Measurements from ENCODE around the gene MRPS23.
A peak's percentile ranks its signal among the peaks of the same experiment; 100 is the strongest.

MRPS23 gene

GRCh38 chr17:57892820-57893595 lies 43.2 kb upstream of the MRPS23 start (continued):
- TF ChIP-seq ZNF426 (tag by site-specific recombination; IDR thresholded peaks at IDR 0.05) (no peak), WT1 (tag by site-specific recombination; IDR thresholded peaks at IDR 0.05) (no peak), ATF2 (tag by site-specific recombination; IDR thresholded peaks at IDR 0.05; ENCODE audit: low read depth) (peak; percentile 73), ZNF549 (tag by site-specific recombination; IDR thresholded peaks at IDR 0.05) (no peak), TSHZ1 (tag by site-specific recombination; IDR thresholded peaks at IDR 0.05; ENCODE audit: borderline replicate concordance) (no peak), ZSCAN23 (tag by site-specific recombination; IDR thresholded peaks at IDR 0.05) (no peak), ZNF398 (tag by site-specific recombination; IDR thresholded peaks at IDR 0.05) (no peak), ZSCAN18 (tag by site-specific recombination; IDR thresholded peaks at IDR 0.05) (no peak), ZBTB26 (tag by site-specific recombination; optimal IDR thresholded peaks at IDR 0.05) (no peak), ZXDB (tag by site-specific recombination; IDR thresholded peaks at IDR 0.05) (0 out of 2 replicates have a peak, but pooled peaks have one; percentile 1), ZNF404 (tag by site-specific recombination; IDR thresholded peaks at IDR 0.05) (no peak), HOXD13 (CRISPR knock-in tag; IDR thresholded peaks at IDR 0.05; ENCODE audit: borderline replicate concordance) (no peak), ZNF544 (tag by site-specific recombination; IDR thresholded peaks at IDR 0.05) (no peak), ZFP3 (tag by site-specific recombination; IDR thresholded peaks at IDR 0.05; ENCODE audit: low read depth) (no peak), ZNF362 (tag by site-specific recombination; IDR thresholded peaks at IDR 0.05) (no peak), ZNF391 (tag by site-specific recombination; IDR thresholded peaks at IDR 0.05; ENCODE audit: borderline replicate concordance, low read depth) (0 out of 2 replicates have a peak, but pooled peaks have one; percentile 6), ZNF211 (tag by site-specific recombination; IDR thresholded peaks at IDR 0.05; ENCODE audit: low read depth) (no peak), ZNF585B (tag by site-specific recombination; IDR thresholded peaks at IDR 0.05) (no peak), KLF7 (tag by site-specific recombination; IDR thresholded peaks at IDR 0.05; ENCODE audit: borderline replicate concordance) (no peak), SP2 (tag by site-specific recombination; IDR thresholded peaks at IDR 0.05) (no peak), ZNF624 (tag by site-specific recombination; IDR thresholded peaks at IDR 0.05) (no peak), ZNF335 (tag by site-specific recombination; conservative IDR thresholded peaks at IDR 0.05) (peak; percentile 32; the same call in 1 of the 2 replicates), OSR2 (tag by site-specific recombination; IDR thresholded peaks at IDR 0.05) (no peak), YY1 (tag by site-specific recombination; IDR thresholded peaks at IDR 0.05) (no peak), ZNF350 (tag by site-specific recombination; IDR thresholded peaks at IDR 0.05) (no peak), SP7 (tag by site-specific recombination; IDR thresholded peaks at IDR 0.05) (no peak; the same call in none of the 2 replicates), MYNN (tag by site-specific recombination; IDR thresholded peaks at IDR 0.05; ENCODE audit: borderline replicate concordance) (0 out of 2 replicates have a peak, but pooled peaks have one; percentile 29)
